Measurements from ENCODE around the gene LNPEP. TPM values are rescaled to one million over a fixed set of nuclear protein-coding genes. Genes with fewer than 3 reads are reported as not detected.

The LNPEP gene
- total RNA-seq, 1 donor from 2014 or later, result 31.4 TPM

GRCh38 chr5:96961053-96961452 lies 25.2 kb downstream of the LNPEP start:
- H3K4me1 Mint-ChIP-seq (ENCODE audit: low read depth), result peaks cover 51% of the 10 kb centered on the region
- no peak for DNase-seq (ENCODE audit: low spot score)
- TF ChIP-seq CTCF (IDR thresholded peaks at IDR 0.05), result no peak
- H3K27ac Mint-ChIP-seq (ENCODE audit: unreplicated experiment), result no peak overlapping the region
- H3K9me3 Mint-ChIP-seq (ENCODE audit: low read depth), result no peaks in the 10 kb centered on the region
- H3K4me3 Mint-ChIP-seq (ENCODE audit: unreplicated experiment), result no peak overlapping the region
- no peaks in the 10 kb centered on the region for H3K27me3 Mint-ChIP-seq (ENCODE audit: low read depth)
- no peaks in the 10 kb centered on the region for H3K36me3 Mint-ChIP-seq (ENCODE audit: low read depth)

GRCh38 chr5:96962540-96962991 lies 26.7 kb downstream of the LNPEP start:
- H3K4me3 Mint-ChIP-seq (ENCODE audit: unreplicated experiment), result no peak overlapping the region
- peak overlapping the region; percentile 77 for H3K27ac Mint-ChIP-seq (ENCODE audit: unreplicated experiment)
- H3K9me3 Mint-ChIP-seq (ENCODE audit: low read depth), result no peaks in the 10 kb centered on the region
- no peaks in the 10 kb centered on the region for H3K27me3 Mint-ChIP-seq (ENCODE audit: low read depth)
- no peak for TF ChIP-seq CTCF (IDR thresholded peaks at IDR 0.05)
- DNase-seq (ENCODE audit: low spot score), result no peak
- H3K36me3 Mint-ChIP-seq (ENCODE audit: low read depth), result no peaks in the 10 kb centered on the region
- H3K4me1 Mint-ChIP-seq (ENCODE audit: low read depth), result peaks cover 47% of the 10 kb centered on the region

GRCh38 chr5:96963267-96963666 lies 27.4 kb downstream of the LNPEP start:
- no peak for DNase-seq (ENCODE audit: low spot score)

GRCh38 chr5:96966801-96967200 lies 30.9 kb downstream of the LNPEP start:
- no peak overlapping the region for H3K4me3 Mint-ChIP-seq (ENCODE audit: unreplicated experiment)
- no peaks in the 10 kb centered on the region for H3K27me3 Mint-ChIP-seq (ENCODE audit: low read depth)
- TF ChIP-seq CTCF (IDR thresholded peaks at IDR 0.05), result no peak
- no peaks in the 10 kb centered on the region for H3K9me3 Mint-ChIP-seq (ENCODE audit: low read depth)
- no peak for DNase-seq (ENCODE audit: low spot score)
- H3K27ac Mint-ChIP-seq (ENCODE audit: unreplicated experiment), result no peak overlapping the region
- H3K36me3 Mint-ChIP-seq (ENCODE audit: low read depth), result no peaks in the 10 kb centered on the region
- H3K4me1 Mint-ChIP-seq (ENCODE audit: low read depth), result peaks cover 73% of the 10 kb centered on the region

More at GRCh38 chr5:96963267-96963666, 27.4 kb downstream of the LNPEP start:
- TF ChIP-seq CTCF (IDR thresholded peaks at IDR 0.05), result no peak
- Mint-ChIP-seq H3K4me3 (ENCODE audit: unreplicated experiment) (no peak overlapping the region), H3K4me1 (ENCODE audit: low read depth) (peaks cover 47% of the 10 kb centered on the region), H3K27me3 (ENCODE audit: low read depth) (no peaks in the 10 kb centered on the region), H3K27ac (ENCODE audit: unreplicated experiment) (peak overlapping the region; percentile 77), H3K9me3 (ENCODE audit: low read depth) (no peaks in the 10 kb centered on the region), H3K36me3 (ENCODE audit: low read depth) (no peaks in the 10 kb centered on the region)

- DNase-seq (ENCODE audit: low spot score), result no peak
- H3K4me1 Mint-ChIP-seq (ENCODE audit: low read depth), result peaks cover 71% of the 10 kb centered on the region
- no peak for TF ChIP-seq CTCF (IDR thresholded peaks at IDR 0.05)
- H3K36me3 Mint-ChIP-seq (ENCODE audit: low read depth), result no peaks in the 10 kb centered on the region
- no peaks in the 10 kb centered on the region for H3K27me3 Mint-ChIP-seq (ENCODE audit: low read depth)
- no peaks in the 10 kb centered on the region for H3K9me3 Mint-ChIP-seq (ENCODE audit: low read depth)
- H3K27ac Mint-ChIP-seq (ENCODE audit: unreplicated experiment), result peak overlapping the region; percentile 32
- H3K4me3 Mint-ChIP-seq (ENCODE audit: unreplicated experiment), result no peak overlapping the region
These were observed 31.5 kb downstream of the LNPEP start for GRCh38 chr5:96967400-96967799.
